HEK293T (cell line): ENCODE data around the gene ZNF536.

Source experiments
- CTCF ChIA-PET: fragments of 350-600 bp; formaldehyde crosslinking; extraction: SDS; loops from one replicate; lab custom pipeline; 2021; ENCODE audit warnings: antibody characterized with exemption, inconsistent platforms; lab: Yijun Ruan, JAX
- POLR2A ChIA-PET: fragments of 350-600 bp; formaldehyde crosslinking; extraction: SDS; loops from one replicate; lab custom pipeline; 2020; ENCODE audit warnings: antibody characterized with exemption, inconsistent platforms; lab: Yijun Ruan, JAX
- DNase-seq: peaks from one replicate; pipeline ENCODE4 v3.0.0; 2012; ENCODE audit warnings: mixed read lengths; ENCODE audit errors: extremely low spot score
- ARNT ChIP-seq: fragments of 450-650 bp; IDR thresholded peaks from 2 replicates; pipeline ENCODE4 v1.6.1; 2017; ENCODE audit warnings: mild to moderate bottlenecking
- BHLHE40 ChIP-seq: fragments of 450-650 bp; IDR thresholded peaks from 2 replicates; pipeline ENCODE4 v1.6.1; 2016; ENCODE audit warnings: mild to moderate bottlenecking, moderate library complexity, borderline replicate concordance
- CTBP1 ChIP-seq: fragments of 450-650 bp; IDR thresholded peaks from 2 replicates; pipeline ENCODE4 v1.6.1; 2016; ENCODE audit warnings: borderline replicate concordance
- ELF4 ChIP-seq: fragments of 450-650 bp; IDR thresholded peaks from 2 replicates; pipeline ENCODE4 v1.6.1; 2017; ENCODE audit warnings: antibody characterized with exemption
- FOXA1 ChIP-seq: fragments of 450-650 bp; IDR thresholded peaks from 2 replicates; pipeline ENCODE4 v1.6.1; 2016; ENCODE audit warnings: mild to moderate bottlenecking
- FOXK2 ChIP-seq: fragments of 450-650 bp; IDR thresholded peaks from 2 replicates; pipeline ENCODE4 v1.6.1; 2016; ENCODE audit warnings: mild to moderate bottlenecking
- FOXM1 ChIP-seq: fragments of 450-650 bp; IDR thresholded peaks from 2 replicates; pipeline ENCODE4 v1.6.1; 2017; ENCODE audit warnings: mild to moderate bottlenecking, borderline replicate concordance
- HDGF ChIP-seq: fragments of 450-650 bp; IDR thresholded peaks from 2 replicates; pipeline ENCODE4 v1.6.1; 2017; ENCODE audit warnings: antibody characterized with exemption, borderline replicate concordance
- L3MBTL2 ChIP-seq: fragments of 450-650 bp; conservative IDR thresholded peaks from 2 replicates; pipeline ENCODE4 v1.6.1; 2016; ENCODE audit warnings: mild to moderate bottlenecking
- LEF1 ChIP-seq: fragments of 450-650 bp; IDR thresholded peaks from 2 replicates; pipeline ENCODE4 v1.6.1; 2017; ENCODE audit warnings: mild to moderate bottlenecking, borderline replicate concordance
- NFRKB ChIP-seq: fragments of 450-650 bp; IDR thresholded peaks from 2 replicates; pipeline ENCODE4 v1.6.1; 2016; ENCODE audit warnings: mild to moderate bottlenecking, moderate library complexity
- PKNOX1 ChIP-seq: fragments of 450-650 bp; IDR thresholded peaks from 2 replicates; pipeline ENCODE4 v1.6.1; 2016
- SP1 ChIP-seq: fragments of 450-650 bp; IDR thresholded peaks from 2 replicates; pipeline ENCODE4 v1.6.1; 2017
- SUZ12 ChIP-seq: fragments of 450-650 bp; IDR thresholded peaks from 2 replicates; pipeline ENCODE4 v1.6.1; 2016; ENCODE audit warnings: mild to moderate bottlenecking
- TARDBP ChIP-seq: fragments of 450-650 bp; IDR thresholded peaks from 2 replicates; pipeline ENCODE4 v1.6.1; 2016
- ZNF384 ChIP-seq: fragments of 450-650 bp; IDR thresholded peaks from 2 replicates; pipeline ENCODE4 v1.6.1; 2016

Gene ZNF536

DNA sequence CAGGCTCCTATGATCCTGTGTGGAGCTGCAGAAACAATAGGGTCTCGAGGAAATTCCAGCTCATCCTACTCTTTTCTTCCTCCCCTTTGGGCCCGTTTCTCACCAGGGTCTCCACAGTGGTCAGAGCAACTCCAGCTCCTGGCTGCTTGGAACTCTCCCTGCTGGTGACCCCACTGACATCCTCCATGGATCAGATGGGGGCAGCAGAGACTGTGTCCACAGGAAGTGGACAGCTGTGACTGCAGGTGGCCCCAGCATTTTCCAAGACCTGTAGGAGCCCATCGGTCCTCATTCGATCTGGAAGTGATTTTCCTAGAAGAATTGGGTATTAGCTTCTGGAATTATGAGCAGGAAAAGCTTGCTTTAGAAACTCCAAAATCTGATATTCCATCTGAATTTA is 208.5 kb downstream of the ZNF536 start:
- no peak for DNase-seq
- TF ChIP-seq FOXK2 (no peak), CTBP1 (no peak), HDGF (no peak), ZNF384 (no peak), ARNT (no peak), NFRKB (no peak), LEF1 (no peak), SP1 (no peak), FOXM1 (no peak), TARDBP (no peak), L3MBTL2 (no peak), ELF4 (no peak), PKNOX1 (no peak), SUZ12 (no peak), FOXA1 (no peak)
- CTCF ChIA-PET, result no interaction called here
- POLR2A ChIA-PET, result no interaction called here

- ChIA-PET POLR2A (no interaction called here), CTCF (no interaction called here)
- DNase-seq, result no peak
- TF ChIP-seq SP1 (no peak), CTBP1 (no peak), FOXM1 (no peak), ZNF384 (no peak), FOXA1 (no peak), LEF1 (no peak), BHLHE40 (no peak), ARNT (no peak), HDGF (no peak), SUZ12 (no peak)
Measured at GRCh38 chr19:30584090-30584489, 211.9 kb downstream of the ZNF536 start.

DNA sequence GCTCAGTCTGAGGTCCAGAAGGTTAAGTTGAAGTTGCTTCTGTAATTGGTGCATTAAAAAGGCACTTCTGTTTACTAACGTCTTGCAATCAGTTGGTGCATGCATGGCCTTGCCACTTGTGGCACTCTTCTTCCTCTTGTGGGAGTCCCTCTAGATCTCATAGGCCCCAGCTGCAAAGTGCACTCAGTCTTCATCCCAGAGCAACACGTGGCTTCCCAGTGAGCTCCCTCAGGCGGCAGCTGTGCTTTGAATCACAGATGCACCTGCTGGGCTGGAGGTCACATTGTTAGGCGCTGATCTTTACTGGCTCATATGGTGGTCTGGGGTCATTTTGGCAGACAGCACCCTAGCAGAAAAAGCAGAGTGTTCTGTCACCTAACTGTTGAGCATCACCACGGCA is 215.7 kb downstream of the ZNF536 start:
- POLR2A ChIA-PET, result no interaction called here

GRCh38 chr19:30590596-30591229 is 218.5 kb downstream of the ZNF536 start:
- DNase-seq, result no peak
- TF ChIP-seq TARDBP (no peak), FOXA1 (no peak), PKNOX1 (no peak), ZNF384 (no peak), BHLHE40 (no peak), ELF4 (no peak), ARNT (no peak), SUZ12 (no peak), FOXK2 (no peak), L3MBTL2 (no peak), NFRKB (no peak), FOXM1 (no peak), SP1 (no peak), CTBP1 (no peak)
- POLR2A ChIA-PET, result no interaction called here
- CTCF ChIA-PET, result no interaction called here

More for the DNA sequence above, 215.7 kb downstream of the ZNF536 start:
- no peak for DNase-seq
- CTCF ChIA-PET, result interaction anchor here (0.5 kb wide), 1 partner anchor 323 kb away, joined by 4 read pairs; no protein-coding TSS in a partner anchor
- TF ChIP-seq PKNOX1 (no peak), NFRKB (no peak), TARDBP (no peak), FOXA1 (no peak), ARNT (no peak), SUZ12 (no peak), FOXM1 (no peak), BHLHE40 (no peak), L3MBTL2 (no peak), ZNF384 (no peak), CTBP1 (no peak), FOXK2 (no peak)

- DNase-seq, result no peak
- CTCF ChIA-PET, result no interaction called here
- TF ChIP-seq L3MBTL2 (no peak), BHLHE40 (no peak)
- POLR2A ChIA-PET, result interaction anchor here (0.6 kb wide), 1 partner anchor 50 kb away, joined by 3 read pairs; no protein-coding TSS in a partner anchor
Measured at GRCh38 chr19:30593356-30593755, 221.2 kb downstream of the ZNF536 start.

DNA sequence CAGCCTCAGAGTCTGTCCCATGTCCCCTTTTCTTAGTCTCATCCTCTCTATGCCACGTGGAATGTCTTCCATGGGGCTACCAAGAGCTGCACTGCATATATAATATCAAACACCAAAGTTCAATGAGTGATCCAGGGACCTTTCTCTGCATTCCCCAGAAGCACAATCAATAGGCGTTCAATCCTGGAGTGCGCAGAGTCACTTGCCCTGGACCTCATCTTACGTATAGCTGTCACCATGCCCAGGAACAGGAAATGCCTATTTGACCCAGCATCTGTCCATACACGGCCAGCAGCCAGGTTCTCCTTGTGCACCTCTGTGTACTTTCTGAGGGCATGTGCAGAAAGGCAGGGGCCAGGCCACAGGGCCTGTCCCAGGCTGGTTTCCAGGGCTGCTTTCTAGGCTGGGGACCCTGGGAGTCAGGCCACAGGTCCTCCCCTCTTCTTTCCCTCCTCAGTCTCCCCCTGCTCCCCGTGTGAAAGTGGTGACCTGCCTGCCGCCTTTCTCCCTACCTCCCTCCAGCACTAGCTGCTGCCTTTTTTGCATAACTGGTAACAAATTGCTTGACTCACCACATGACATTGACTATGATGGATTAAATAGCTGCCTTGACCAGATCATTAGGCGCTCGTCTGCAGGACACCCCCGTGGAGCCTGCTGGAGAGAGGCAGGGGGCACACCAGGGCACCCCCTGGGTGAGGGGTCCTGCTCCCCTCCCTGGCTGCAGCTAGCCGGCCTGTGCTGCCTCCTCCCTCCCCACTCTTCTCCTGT is 222.0 kb downstream of the ZNF536 start:
- POLR2A ChIA-PET, result no interaction called here
- DNase-seq, result no peak
- no peak for TF ChIP-seq FOXA1
- no peak for TF ChIP-seq NFRKB
- no peak for TF ChIP-seq CTBP1
- no peak for TF ChIP-seq ZNF384
- no peak for TF ChIP-seq L3MBTL2
- no peak for TF ChIP-seq ARNT
- no peak for TF ChIP-seq SUZ12
- CTCF ChIA-PET, result no interaction called here
